ENCODE data around the gene VILL. TPM values are rescaled to one million over a fixed set of nuclear protein-coding genes. Genes with fewer than 3 reads are reported as not detected.

Gene VILL
- total RNA-seq, 1 donor from 2014 or later = 16.7 TPM

DNA sequence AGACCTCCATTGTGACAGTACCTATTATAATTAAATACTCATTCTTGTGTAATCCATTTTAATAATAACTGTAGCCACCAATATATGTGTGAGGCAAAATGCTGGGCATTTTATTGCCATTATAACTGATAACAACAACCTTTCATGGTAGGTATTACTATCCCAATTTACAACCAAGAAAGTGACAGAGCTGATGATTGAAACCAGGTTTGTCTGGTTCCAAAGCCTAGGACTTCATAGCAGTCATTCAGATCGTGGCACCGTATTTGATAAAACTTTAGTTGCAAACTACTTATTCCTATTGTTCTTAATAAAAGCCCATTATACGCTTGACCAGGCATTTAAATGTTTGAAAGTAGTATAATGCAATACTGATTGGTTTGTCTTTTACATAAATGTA lies 26.4 kb upstream of the VILL start:
- H3K9me3 Mint-ChIP-seq = no peaks in the 10 kb centered on the region
- H3K4me3 Mint-ChIP-seq = no peak overlapping the region
- DNase-seq (ENCODE audit: low spot score in 2 of 2, unreplicated experiment in 2 of 2) = no peak
- peaks cover 5% of the 10 kb centered on the region for H3K36me3 Mint-ChIP-seq
- peaks cover 19% of the 10 kb centered on the region for H3K4me1 Mint-ChIP-seq
- TF ChIP-seq, protein P1, sequence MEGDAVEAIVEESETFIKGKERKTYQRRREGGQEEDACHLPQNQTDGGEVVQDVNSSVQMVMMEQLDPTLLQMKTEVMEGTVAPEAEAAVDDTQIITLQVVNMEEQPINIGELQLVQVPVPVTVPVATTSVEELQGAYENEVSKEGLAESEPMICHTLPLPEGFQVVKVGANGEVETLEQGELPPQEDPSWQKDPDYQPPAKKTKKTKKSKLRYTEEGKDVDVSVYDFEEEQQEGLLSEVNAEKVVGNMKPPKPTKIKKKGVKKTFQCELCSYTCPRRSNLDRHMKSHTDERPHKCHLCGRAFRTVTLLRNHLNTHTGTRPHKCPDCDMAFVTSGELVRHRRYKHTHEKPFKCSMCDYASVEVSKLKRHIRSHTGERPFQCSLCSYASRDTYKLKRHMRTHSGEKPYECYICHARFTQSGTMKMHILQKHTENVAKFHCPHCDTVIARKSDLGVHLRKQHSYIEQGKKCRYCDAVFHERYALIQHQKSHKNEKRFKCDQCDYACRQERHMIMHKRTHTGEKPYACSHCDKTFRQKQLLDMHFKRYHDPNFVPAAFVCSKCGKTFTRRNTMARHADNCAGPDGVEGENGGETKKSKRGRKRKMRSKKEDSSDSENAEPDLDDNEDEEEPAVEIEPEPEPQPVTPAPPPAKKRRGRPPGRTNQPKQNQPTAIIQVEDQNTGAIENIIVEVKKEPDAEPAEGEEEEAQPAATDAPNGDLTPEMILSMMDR (IDR thresholded peaks at IDR 0.05; ENCODE audit: unreplicated experiment) = no peak
- no peaks in the 10 kb centered on the region for H3K27me3 Mint-ChIP-seq (ENCODE audit: low read depth)
- H3K27ac Mint-ChIP-seq = no peak overlapping the region

DNA sequence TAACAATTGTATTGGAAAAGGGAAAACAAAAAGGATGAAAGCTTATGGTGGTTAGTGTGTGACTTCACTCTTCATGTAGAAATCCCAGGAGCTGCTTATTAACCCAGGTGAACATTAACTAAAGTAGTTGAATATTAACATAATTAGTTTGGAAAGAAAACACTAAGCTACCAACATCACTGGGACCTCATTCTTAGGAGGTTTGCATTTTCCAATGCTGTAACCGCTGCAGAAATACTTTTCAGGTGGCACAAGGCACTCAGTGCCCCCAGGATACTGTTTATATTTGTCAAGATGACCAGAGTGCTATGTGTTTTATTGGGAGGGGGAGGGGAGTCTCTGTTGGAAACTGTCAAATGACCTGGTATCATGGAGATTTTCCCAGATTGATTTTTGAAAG lies 25.9 kb upstream of the VILL start:
- H3K9me3 Mint-ChIP-seq = no peaks in the 10 kb centered on the region
- H3K36me3 Mint-ChIP-seq = peaks cover 6% of the 10 kb centered on the region
- H3K4me1 Mint-ChIP-seq = peaks cover 19% of the 10 kb centered on the region
- no peaks in the 10 kb centered on the region for H3K27me3 Mint-ChIP-seq (ENCODE audit: low read depth)
- DNase-seq (ENCODE audit: low spot score in 2 of 2, unreplicated experiment in 2 of 2) = no peak
- H3K27ac Mint-ChIP-seq = no peak overlapping the region
- H3K4me3 Mint-ChIP-seq = no peak overlapping the region
- TF ChIP-seq, protein P1 (IDR thresholded peaks at IDR 0.05; ENCODE audit: unreplicated experiment) = no peak

DNA sequence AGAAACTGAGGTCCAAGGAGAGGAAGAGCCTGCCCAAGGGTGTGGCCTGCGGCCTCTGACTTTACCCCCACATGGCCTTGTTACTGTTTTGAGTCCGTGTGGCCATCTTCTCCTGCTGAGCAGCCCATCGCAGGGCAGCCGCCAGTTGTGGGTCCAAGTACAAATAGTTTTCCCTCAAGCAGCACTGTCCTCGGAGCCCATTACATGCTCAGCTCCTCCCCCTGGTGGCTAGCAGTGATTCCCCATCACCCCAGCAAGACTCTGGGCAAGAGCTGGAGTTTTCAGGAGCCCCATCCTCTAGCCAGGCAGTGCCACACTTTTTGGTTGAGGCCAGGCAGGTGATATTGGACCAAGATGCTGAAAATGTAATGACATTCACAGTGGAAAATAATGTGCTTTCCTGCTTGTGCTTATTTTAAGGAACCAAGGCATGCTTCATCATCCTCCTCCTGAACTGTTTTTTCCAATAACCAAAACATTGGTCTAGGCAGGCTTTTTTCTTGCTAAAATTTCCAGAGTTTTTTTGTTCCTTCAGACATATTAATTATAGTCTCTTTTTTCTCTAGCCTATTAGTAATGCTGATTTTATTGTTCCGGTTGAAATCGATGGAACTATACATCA lies 23.2 kb upstream of the VILL start:
- peaks cover 8% of the 10 kb centered on the region for H3K36me3 Mint-ChIP-seq
- peak in 1 of 2 experiments; percentile 79 for DNase-seq (ENCODE audit: low spot score in 2 of 2, unreplicated experiment in 2 of 2)
- no peak overlapping the region for H3K27ac Mint-ChIP-seq
- peaks cover 7% of the 10 kb centered on the region for H3K4me1 Mint-ChIP-seq
- H3K9me3 Mint-ChIP-seq = no peaks in the 10 kb centered on the region
- TF ChIP-seq, protein P1 (IDR thresholded peaks at IDR 0.05; ENCODE audit: unreplicated experiment) = peak; percentile 70
- no peaks in the 10 kb centered on the region for H3K27me3 Mint-ChIP-seq (ENCODE audit: low read depth)
- no peak overlapping the region for H3K4me3 Mint-ChIP-seq

DNA sequence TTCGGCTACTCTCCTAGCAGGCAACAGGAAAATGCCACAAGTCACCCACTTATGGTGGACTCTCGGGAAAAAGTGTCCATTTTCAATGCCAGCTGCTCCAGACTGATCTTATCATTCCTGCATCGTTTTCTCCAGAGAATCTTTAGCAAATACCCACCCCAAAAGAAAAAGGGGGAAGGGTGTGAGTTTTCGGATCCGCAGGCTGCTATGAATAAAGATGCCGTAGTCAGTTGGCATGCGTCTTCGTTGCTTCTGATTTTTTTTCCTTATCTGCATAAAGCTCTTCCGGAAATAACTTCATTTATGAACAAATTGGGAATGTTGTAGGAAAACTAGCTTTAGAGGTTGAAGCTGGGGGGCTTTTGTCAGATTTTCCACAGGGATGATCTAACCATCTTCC lies 22.4 kb upstream of the VILL start:
- TF ChIP-seq, protein P1 (IDR thresholded peaks at IDR 0.05; ENCODE audit: unreplicated experiment) = no peak
- Mint-ChIP-seq H3K4me1 (peaks cover 1% of the 10 kb centered on the region), H3K9me3 (no peaks in the 10 kb centered on the region), H3K4me3 (no peak overlapping the region), H3K36me3 (peaks cover 8% of the 10 kb centered on the region), H3K27me3 (ENCODE audit: low read depth) (no peaks in the 10 kb centered on the region), H3K27ac (no peak overlapping the region)
- no peak for DNase-seq (ENCODE audit: low spot score in 2 of 2, unreplicated experiment in 2 of 2)

DNA sequence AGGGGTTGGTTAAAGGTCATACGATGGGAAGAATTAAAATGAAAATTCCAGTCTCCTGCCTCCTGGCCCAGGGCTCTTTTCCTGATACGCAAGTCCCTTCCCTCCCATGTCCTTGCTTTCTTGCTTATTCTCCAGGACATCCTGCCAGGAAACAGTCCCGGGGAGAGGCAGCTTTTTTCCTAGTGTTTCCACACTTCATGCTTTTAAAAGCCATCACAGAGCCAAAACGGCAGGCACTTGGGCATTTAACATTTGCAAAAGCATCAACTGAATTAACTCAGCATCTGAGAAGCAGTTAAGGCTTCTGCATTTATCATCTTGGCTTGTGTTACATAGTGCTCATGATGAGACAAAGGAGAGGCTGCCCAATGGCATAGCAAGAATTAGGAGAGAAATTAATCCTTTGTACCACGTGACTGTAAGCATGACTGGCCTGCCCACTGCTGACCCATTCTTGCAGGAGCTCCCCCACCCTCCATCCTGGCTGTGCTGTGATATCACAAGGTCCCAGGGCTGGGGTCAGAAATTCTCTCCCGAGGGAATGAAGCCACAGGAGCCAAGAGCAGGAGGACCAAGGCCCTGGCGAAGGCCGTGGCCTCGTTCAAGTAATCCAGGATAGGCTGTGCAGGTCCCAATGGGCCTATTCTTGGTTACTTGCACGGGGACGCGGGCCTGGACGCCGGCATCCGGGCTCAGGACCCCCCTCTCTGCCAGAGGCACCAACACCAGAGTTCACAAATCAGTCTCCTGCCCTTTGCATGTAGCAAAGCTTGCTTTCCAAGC lies 21.6 kb upstream of the VILL start:
- TF ChIP-seq, protein P1 (IDR thresholded peaks at IDR 0.05; ENCODE audit: unreplicated experiment) = no peak
- H3K4me3 Mint-ChIP-seq = no peak overlapping the region
- H3K9me3 Mint-ChIP-seq = no peaks in the 10 kb centered on the region
- peaks cover 14% of the 10 kb centered on the region for H3K36me3 Mint-ChIP-seq
- DNase-seq (ENCODE audit: low spot score in 2 of 2, unreplicated experiment in 2 of 2) = no peak
- H3K27ac Mint-ChIP-seq = no peak overlapping the region
- H3K27me3 Mint-ChIP-seq (ENCODE audit: low read depth) = no peaks in the 10 kb centered on the region
- no peaks in the 10 kb centered on the region for H3K4me1 Mint-ChIP-seq

Data from mesothelial cell of epicardium (in vitro differentiated cells).